ENCODE measurements around the gene HJURP.

The HJURP gene

DNA sequence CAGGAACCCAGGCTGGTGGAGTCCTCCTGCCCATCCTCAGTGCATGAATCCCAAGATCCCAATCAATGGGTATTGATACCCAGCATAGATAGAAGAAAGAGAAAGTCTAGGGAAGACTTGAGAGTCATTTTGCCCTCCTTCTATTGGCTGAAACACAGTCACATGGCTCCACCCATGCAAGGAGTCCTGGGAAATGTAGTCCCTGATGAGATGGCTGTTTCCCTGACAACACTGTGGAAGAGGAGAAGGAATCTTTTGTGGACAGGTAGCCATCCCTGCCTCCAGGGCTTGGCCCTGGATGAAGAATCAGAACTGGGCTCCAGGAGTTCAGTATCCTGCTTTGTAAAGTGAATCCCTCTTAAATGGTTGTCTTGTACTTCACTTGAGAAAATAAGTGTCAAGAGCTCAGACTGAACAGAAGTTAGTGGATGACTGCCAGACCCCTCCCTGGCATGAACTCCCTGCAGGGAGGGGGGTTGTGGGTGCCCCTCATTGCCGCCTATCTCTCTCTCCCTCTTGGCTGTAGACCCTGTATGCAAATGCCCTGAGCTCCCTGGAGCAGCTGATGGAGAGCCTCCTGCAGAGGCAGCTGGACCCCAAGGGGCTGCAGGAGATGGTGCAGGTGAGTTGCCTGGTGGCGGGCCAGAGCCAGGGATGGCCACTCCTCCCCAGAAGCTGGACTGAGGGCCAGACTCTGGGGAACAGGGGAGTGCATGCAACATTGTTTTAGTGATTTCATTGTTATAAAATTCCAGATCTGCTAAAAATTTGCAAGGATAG lies 40.1 kb downstream of the HJURP start:
- no peak for DNase-seq (ENCODE audit: low spot score)
- no peak for FAIRE-seq

DNA sequence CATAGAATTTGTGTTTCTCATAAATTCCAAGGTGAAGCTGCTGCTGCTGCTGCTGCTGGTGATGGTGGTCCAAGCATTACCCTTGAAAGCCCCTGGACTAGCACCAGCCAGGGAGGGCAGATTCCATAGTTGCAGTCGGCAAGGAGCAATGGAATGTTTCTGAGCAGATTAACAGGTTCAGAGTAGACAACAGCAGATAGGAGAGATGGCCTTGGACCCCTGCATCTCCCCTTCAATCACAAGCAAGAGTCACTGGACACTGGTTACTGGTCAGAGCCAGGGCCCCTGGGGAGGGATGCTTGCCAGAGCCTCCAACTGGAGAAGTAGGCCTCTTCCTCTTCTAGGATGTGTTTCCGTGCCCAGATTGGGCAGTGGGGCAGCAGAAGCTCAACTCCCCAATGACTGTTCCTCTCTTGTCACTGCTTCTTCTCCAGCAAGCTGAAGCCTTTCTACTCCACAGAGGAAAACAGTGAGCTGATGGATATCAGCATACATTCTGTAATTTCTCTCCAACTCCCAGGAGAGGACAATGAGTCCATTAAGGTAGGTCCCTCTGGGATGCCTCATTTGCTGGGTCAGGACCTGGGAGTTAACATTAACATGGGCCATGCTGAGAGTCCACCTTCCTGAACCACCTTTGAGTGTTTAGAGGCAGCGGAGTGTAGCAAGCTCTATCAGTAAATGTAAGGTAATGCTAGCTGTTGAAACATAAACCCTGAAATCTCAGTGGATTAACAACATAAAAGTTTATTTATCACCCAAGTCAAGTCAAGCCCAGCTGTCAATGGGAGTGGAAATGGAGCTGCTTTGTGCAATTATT lies 40.9 kb downstream of the HJURP start:
- DNase-seq (ENCODE audit: low spot score) (no peak), FAIRE-seq (no peak)

DNA sequence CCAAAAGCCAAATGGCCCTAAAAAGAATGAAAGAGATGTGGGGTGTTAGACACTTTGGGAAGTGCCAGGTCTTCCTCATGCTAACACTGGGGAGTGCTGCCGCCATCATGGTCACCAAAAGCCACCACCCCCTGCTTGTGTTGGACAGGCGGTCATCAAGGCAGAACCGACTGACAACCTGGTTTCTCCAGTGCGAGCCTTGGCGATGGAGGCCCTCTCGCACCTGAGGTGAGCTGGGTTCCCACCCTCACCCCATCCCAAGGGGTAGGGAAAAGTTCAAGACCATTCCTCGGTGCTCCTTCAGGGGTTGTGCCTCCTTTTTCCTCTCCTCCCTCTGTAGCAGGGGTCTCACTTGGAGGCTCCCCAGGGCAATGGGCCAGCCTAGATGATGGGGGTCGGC lies 42.6 kb downstream of the HJURP start:
- DNase-seq (ENCODE audit: low spot score): no peak
- FAIRE-seq: no peak

DNA sequence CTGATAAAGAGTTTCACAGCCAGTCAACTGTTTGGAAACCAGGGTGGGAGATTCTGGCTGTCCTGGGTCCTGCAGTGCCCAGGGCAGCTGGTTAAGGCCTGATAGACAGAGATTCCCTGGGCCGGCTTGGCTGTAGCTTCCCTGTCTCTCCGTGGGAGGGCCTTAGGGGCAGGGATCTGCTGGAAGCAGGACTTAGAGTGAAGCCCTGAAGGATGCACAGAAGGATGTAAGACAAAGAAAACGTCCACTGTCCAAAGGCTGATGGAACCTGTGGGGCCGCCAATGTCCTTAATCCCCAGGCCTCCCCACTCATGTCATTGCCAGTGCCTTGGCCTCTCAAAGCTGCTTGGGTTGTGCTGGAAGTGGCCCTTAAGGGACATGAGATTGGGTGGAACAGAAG lies 43.2 kb downstream of the HJURP start:
- DNase-seq (ENCODE audit: low spot score) (no peak), FAIRE-seq (no peak)

DNA sequence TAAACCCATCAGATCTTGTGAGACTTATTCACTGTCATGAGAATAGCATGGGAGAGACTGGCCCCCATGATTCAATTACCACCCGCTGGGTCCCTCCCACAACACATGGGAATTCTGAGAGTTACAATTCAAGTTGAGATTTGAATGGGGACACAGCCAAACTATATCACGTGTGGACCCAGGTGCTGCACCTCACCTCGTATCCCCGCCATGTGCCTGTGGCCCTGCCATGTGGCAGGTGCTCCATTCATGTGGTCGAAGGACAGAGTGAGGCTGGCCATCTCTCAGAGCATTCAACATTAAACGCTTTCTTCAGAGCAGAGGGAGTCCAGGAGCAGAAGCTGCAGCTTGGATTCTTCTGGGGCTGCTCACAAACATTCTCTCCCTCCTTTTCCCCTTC lies 44.0 kb downstream of the HJURP start:
- no peak for DNase-seq (ENCODE audit: low spot score)
- no peak for FAIRE-seq

DNA sequence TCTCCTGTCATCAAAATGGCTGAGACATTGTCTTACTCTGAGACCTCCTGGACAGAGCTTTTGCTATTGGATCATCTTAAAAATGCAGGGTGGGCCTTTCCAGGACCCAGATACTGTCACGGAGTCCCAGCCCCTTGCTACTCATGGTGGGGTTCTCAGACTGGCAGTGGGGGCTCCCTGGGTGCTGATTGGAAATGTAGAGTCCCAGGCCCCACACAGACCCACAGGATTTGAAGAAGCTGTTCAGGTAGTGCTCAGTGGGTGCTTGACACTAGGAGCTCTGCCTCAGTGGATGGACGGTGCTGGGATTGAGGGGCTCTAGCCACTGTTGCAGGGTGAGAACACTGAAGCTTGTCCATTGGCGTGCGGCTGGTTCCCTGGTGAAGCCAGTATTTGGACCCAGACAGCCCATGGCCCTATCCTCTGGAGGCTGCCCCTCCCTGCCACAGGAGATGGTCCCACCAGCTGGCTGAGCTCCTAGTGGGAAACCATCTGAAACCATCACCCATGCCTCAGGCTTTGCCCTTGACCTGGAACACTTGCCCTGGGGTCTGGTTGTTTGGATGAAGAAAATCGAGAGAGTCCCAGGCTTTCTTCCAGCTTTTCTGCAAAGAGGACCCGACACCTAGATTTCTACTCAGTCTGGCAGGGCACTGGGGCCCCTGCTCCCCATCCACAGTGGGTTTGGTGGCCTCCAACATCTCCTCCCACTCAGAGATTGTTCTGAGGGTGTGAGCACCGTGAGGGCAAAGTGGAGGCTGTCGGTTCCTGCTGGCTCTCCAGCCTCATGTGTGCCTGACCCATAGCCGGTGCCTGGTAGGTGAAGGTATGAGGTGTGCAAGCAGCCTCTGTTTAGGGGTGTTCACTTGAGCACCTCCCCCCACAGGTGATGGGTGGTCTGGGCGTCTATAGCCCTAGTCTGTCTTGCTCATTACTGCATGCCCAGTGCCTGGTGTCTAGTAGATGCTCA lies 46.1 kb downstream of the HJURP start:
- DNase-seq (ENCODE audit: low spot score) (no peak), FAIRE-seq (no peak)

DNA sequence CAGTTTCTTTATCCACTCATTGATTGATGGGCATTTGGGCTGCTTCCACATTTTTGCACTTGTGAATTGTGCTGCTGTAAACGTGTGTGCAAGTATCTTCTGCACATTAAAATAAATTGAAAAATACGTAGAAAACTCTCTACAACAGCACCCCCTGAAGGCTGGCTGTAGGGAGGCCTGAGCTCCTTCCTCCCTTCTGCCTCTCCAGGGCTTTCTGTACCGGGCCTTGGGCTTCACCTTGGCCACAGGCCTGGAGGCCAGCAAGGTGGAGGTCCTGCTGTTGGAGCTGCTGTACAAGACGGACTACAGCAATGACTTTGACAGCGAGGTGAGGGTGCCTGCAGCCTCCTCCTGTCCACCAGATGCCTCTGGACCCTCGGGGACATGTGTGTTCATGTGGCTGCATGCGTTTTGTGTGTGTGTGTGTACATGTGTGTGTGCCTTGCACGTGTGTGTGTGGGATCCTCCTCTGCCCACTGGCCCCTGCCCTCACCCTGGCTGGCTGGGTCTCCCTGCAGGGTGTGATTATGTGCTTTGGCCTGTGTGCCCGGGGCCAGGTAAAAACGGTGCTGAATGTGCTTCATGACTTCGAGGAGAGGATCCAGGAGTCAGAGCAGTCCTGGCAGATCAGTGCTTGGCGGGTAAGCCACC lies 47.0 kb downstream of the HJURP start:
- FAIRE-seq (no peak), DNase-seq (ENCODE audit: low spot score) (no peak)

DNA sequence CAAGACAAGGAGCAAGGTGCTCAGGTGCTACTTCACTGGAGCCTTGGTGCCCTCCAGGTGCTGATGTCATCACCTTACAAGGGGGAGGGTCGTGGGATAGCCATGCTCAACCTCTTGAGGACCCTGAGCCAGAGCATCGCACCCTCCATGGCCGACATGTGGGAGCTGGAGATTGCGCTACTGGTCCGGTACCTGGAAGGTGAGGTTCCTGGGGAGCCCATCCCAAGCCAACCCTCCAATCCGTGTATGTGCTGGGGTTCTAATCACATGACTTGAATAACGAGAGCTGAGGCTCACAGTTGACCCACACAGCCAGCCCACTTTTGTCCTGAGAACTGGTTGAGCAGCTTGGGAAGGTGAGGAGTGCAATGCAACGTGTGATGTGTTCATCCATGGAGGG lies 50.3 kb downstream of the HJURP start:
- FAIRE-seq (no peak), DNase-seq (ENCODE audit: low spot score) (no peak)

DNA sequence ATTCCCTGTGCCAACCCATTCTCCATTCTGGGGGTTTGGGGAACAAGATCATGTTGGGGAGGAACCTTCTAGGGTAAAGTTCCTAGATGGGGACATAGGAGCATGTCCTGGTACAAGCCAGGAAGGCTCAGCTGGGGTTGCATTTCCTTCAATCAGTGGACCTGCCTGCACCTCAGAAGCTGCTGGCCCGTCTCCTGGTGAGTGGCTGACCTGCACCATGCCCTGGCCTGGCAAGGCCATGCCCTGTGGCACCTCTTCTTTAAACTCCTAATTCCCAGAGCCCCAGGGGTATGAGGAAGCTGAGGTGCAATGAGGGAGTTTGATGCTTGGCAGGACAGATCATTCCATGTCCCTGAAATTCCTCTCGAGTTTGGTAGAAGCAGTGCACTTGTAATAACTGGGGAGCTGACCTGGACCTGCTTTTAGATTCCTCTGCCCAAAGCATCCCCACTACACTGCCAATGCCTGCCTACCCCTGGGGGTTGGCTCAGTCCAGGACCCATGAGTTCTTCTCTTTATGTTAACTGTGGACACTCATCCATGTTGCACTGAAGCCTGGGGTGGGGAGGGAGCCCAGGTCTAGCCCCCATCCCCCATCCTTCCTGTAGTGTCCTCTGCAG lies 50.9 kb downstream of the HJURP start:
- FAIRE-seq: no peak
- no peak for DNase-seq (ENCODE audit: low spot score)

DNA sequence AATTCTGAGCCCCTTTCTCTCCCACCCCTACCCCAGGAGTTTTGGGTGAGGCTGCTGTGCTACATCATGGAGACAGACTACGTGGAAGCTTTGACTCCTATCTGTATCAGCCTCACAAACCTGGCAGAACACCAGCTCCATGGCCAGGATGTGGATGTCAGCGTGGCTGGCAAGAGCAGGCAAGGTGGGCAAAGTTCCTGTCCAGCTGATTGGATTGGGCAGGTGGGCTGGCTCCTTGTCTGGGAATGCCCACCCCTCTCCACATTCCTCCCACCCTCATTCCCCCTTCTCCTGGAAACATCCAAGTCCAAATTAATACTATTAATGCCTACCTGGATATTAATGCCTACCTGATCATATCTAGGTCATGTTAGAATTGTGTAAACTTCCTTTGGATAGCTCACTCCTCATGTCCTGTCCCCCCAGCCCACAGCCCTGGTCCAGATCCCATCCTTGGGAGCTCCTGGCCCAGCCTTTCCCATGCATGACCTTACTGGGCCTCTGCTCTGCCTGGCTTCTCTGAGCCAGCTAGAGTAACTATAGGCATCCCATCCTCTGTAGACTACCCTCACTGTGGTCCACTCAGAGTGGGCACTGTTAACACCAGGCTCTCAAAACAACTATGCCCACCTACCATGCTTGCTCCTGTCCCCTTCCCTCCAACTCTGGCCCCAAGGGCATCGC lies 52.1 kb downstream of the HJURP start:
- no peak for DNase-seq (ENCODE audit: low spot score)
- FAIRE-seq: no peak

DNA sequence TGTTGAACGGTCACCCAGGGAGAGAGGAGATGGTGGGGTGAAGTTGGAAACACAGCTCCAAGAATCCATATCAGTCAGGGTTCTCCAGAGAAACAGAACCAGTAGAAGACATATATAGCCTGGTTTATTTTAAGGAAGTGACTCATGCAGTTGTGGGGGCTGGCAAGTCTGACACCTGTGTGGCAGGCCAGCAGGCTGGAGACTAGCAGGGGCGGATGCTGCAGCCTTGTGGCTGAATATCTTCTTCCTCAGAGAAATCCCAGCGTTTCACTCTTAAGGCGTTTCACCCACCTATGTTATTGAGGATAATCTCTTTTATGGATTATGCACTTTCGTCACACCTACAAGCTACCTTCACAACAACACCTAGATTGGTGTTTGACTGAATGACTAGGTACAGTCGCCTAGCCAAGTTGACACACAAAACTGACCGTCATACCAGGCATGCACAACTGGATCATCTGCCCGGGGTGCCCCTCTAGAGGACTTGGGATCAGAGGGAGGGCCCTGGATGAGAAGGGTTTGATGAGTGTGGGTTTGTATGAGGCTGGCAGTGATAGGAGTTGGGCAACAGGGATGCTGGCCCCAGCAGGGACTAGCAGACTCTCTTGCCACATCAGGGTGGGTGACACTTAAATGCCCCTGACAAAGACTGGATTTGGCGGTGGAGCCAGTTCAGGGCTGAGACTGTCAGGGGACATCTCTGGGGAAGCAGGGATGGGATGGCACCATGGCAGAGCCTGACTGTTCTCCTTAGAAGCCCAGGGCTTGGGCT lies 52.8 kb downstream of the HJURP start:
- FAIRE-seq: peak; percentile 42

DNA sequence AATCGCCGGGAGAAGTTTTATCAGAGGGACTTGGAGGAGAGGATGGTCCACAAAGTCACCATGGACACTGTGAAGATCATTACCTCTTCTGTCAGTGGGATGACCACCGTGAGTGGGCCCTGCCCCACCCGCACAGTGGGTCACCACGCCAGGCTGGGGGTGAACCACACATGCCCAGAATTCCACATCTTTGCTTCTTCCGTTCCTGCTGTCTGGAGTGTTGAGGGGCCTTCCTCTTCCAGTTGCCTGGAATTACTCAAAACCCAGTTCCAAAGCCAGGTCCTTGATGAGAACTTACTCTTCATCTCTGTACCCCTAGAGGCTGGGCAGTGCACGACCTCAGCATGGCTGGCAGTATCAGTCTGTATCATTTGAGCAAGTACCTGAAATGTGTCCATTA lies 54.1 kb downstream of the HJURP start:
- DNase-seq (ENCODE audit: low spot score): no peak
- no peak for FAIRE-seq

More for the DNA sequence above, 52.8 kb downstream of the HJURP start:
- peak; percentile 61 for DNase-seq (ENCODE audit: low spot score)

DNA sequence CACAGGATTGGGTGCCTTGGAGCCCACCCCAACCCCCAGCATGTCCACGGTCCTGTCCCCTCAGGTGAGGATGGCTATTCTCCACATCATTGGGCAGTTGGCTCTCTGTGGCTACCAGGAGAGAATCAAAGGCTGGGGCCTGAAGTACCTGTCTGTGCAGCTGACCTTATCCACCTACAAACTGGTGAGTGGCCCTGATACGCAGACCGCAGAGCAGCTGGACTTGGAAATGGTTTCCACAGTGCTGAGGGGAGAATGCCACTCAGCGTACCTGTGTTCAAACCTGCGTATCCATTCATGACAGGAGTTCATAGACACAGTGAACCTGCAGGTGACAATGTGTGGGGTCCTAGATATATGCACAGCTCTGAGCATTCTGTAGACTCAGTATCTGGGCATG lies 54.6 kb downstream of the HJURP start:
- FAIRE-seq: no peak
- DNase-seq (ENCODE audit: low spot score): no peak

DNA sequence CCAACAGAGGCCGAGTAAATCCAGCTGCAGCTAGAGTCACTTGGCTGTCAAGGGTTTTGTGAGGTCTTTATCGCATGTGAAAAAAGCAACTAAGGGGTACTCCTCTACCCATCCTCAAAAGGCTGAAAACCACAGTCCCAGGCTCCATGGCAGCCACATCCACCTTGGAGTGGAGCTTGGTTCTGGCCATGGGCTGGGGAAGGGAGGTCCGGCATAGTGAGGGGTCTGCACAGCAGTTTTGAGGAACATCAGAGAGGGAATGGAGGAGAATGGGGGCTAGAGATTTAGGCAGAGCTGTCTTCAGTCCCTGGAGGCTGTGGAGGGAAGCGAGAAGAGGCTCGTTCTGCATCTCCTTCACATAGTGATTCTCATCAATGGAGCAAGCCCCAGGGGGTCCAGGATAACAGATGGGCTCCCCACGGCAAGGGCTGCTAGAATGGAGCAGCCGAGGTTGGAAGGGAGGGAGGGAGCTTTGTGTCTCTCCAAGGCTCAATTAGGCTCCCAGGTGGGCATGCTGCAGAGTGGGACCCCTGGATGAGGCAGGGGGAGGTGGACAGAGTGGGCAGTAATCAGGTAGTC lies 55.2 kb downstream of the HJURP start:
- no peak for FAIRE-seq
- DNase-seq (ENCODE audit: low spot score): no peak

DNA sequence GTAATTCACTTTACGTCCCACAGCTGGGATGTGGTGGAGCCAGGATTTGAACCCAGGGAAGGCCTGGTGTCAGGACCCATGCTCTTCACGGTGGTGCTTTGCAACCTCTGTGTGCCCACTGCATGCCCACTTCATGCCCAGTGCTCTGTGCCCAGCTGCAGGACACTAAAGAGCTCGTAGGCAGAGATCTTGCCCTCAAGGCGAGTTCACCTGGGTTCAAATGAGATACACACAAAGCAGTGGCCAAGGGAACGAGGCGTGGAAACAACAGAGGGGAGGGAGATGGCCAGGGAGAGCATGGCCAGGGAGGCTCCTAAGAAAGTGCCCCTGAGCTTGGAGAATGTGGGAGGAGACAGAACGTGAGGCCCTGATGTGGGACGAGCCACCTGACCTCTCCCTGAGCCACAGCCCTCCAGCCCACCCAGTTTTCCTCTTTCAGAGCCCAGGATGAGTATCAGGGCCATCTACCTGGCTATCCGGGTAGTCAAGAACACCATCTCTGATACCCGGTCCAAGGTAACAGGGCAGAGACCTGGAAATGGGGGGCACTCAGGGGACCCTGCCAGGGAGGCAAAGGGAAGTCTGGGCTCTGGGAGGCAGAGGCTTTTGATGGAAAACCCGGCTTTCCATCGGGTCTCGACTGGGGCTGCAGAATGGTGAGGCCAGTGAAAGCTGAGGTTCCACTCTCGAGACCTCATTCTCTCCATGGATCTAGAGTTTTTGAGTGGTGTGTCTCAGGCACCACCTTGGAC lies 55.8 kb downstream of the HJURP start:
- DNase-seq (ENCODE audit: low spot score) (no peak), FAIRE-seq (no peak)

DNA sequence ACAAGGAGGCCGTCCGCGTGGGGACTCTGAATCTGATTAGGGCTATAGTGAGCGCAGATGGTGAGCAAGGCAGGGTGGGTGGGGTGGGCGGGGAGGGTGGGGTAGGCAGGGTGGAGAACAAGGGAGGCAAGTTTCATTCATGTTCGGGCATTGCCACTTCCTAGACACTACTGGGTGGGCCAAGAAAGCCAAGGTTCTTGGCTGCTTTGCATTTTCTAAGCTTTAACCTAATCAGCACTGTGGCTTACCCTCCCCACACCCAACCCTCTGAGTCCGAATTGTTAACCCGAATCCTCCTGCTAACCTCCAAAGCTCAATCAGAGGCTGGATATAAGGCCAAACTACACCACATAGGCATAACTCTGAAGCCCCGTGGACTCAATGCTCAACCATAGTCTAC lies 58.1 kb downstream of the HJURP start:
- FAIRE-seq: no peak

DNA sequence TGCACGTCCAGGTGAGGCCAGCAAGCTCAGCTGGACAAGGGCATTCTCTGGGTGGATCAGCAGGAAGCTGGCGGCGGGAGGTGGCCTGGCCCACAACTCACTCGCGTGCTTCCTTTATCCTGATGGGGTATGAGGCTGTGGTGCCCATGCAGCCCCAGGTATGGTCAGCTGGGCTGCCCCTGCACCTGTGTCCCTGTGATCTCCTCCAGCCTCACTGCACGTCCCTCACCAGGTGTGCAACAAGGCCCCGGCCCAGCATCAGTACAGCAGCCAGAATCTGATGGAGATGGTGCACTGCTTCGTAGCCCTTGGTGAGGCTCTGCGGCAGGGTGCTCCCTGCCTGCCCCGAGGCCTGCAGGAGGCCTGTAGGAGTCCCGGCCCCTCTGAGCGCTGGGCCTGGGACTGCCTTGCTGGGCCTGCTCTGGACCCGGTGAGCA lies 58.6 kb downstream of the HJURP start:
- DNase-seq (ENCODE audit: low spot score): no peak
- no peak for FAIRE-seq

More for the DNA sequence above, 58.1 kb downstream of the HJURP start:
- DNase-seq (ENCODE audit: low spot score): no peak

DNA sequence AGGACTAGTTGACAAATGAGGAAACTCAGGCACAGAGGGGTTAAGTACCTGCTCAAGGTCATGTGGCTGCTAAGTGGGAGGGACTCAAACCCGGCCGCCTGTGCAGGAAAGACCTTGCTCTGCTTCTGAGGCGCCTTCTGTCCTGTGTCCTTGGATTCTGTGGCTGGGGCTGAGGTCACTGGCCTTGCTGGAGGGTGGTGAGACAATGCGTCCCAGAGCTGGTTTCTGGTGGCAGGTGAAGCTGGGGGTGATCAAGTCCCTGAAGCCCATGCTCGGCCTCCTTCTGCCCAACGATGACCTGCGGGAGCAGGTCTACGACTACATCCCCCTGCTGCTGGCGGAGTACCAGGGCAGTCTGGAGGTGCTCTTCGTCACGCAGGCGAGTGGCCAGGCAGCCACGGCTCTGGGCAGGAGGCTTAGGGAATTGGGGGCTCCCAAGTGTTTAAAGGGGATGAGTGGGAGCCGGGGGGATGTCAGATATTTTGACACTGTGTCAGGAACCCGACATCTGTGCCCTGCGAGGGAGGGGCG lies 60.1 kb downstream of the HJURP start:
- no peak for FAIRE-seq

More for the DNA sequence above, 60.1 kb downstream of the HJURP start:
- no peak for DNase-seq (ENCODE audit: low spot score)

All from RCC 7860 (cell line).